Mucosa of descending colon (tissue), 3 donors: ENCODE results near the gene PHLDA1. TPM values are rescaled to one million over a fixed set of nuclear protein-coding genes. Genes with fewer than 3 reads are reported as not detected.

ENCODE experiments used
- ATAC-seq: fragments of 200-7000 bp; cut with Tn5 transposase; one replicate; pipeline ENCODE4 v1.9.1; 2020; ENCODE audit warnings: mild to moderate bottlenecking, moderate library complexity
- DNase-seq, 3 donors: peaks; one replicate each; pipeline ENCODE4 v3.0.0-alpha.2; 2020
- H3K36me3 ChIP-seq: fragments of 200-600 bp; one replicate; pipeline ENCODE4 v1.8.0; 2021; ENCODE audit warnings: low read depth, mild to moderate bottlenecking
- H3K4me1 ChIP-seq: fragments of 200-600 bp; one replicate; pipeline ENCODE4 v1.8.0; 2021; ENCODE audit warnings: low read depth, mild to moderate bottlenecking
- H3K4me3 ChIP-seq: fragments of 200-600 bp; one replicate; pipeline ENCODE4 v1.8.0; 2021; ENCODE audit warnings: mild to moderate bottlenecking
- H3K9me3 ChIP-seq: fragments of 200-600 bp; one replicate; pipeline ENCODE4 v1.8.0; 2021; ENCODE audit warnings: mild to moderate bottlenecking
- CTCF ChIP-seq: fragments of 200-600 bp; IDR thresholded peaks from one replicate; pipeline ENCODE4 v1.8.0; 2022; ENCODE audit warnings: antibody characterized with exemption, mild to moderate bottlenecking
- intact Hi-C, 2 donors: fragments of 100-400 bp; cut with DNase I in 1 of 2; cut with micrococcal nuclease in 1 of 2; formaldehyde crosslinking; loops; one replicate each; pipeline versions ENCODE4 v1.11.0 to v1.11.1; 2022; cut with DNase I, micrococcal nuclease
- total RNA-seq, 3 donors: library from RNA; stranded (reverse); fragmentation: NEBNext Ultra II Directional in 2 of 3; extraction: Animal tissue kit (Norgen Biotek cat#: 25700) in 2 of 3; gene quantifications; one replicate each; pipeline versions ENCODE4 v1.2.1 to v1.2.4, GENCODE V29; 2021 to 2023
- donor health status: DM: no; HTN: no; CAD: no; lungs with moderate emphysema.
- donor health status: DM: no; HTN: no; CAD: no.
- donor health status: DM: no; HTN: yes; CAD: no.

The PHLDA1 gene
- total RNA-seq, 3 donors from 2014 or later, result 2.2 to 8.8 (median 3.5) TPM

DNA sequence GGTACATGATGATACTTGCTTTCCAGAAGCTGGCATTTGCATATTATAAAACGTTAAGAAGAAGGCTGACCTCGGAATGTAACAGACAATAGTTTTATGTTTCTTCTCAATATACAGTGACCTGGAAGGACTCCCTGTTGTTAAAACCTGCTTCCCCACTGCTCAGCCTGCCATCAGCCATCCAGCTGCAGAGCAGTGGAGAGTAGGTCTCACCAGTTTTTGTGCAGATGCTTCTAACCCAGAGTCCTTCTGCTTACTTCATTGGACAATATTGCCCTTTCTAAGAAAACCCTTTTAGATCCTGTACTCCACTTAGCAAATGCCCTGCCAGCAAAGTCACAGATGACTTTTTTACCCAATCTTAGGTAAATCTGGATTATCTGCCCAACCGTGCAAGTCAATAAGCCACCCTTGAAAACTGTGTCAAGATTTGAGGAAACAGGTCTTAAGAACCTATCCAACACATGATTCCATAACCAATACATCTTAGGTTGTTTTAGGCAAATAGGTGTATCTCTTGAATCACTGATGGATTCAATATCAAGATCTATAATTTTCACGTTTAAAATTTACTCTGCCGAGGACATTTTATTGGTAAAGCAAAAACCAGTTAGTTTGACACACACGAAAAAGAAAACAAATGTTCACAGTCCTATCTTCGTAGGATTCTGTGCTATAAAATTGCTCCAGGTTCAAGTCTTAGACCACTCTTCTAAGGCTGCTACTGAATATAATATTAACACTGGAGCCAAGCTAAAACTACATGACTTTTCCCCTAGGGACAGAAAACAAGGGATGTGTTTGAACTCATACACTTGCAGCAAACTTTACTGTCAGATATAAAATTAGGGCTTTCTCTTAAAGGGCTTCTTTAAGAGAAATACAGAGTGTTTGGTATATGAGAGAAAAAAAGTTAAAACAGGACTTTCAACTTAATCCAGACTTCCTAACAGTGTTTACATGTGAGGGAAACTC, 5.7 kb downstream of the PHLDA1 start:
- H3K4me3 ChIP-seq, result no peak overlapping the region
- no peak for ATAC-seq
- H3K36me3 ChIP-seq, result no peaks in the 10 kb centered on the region
- DNase-seq, result no peak
- H3K4me1 ChIP-seq, result no peaks in the 10 kb centered on the region
- intact Hi-C loops, result no loop called here
- no peaks in the 10 kb centered on the region for H3K9me3 ChIP-seq
- no peak for TF ChIP-seq CTCF

DNA sequence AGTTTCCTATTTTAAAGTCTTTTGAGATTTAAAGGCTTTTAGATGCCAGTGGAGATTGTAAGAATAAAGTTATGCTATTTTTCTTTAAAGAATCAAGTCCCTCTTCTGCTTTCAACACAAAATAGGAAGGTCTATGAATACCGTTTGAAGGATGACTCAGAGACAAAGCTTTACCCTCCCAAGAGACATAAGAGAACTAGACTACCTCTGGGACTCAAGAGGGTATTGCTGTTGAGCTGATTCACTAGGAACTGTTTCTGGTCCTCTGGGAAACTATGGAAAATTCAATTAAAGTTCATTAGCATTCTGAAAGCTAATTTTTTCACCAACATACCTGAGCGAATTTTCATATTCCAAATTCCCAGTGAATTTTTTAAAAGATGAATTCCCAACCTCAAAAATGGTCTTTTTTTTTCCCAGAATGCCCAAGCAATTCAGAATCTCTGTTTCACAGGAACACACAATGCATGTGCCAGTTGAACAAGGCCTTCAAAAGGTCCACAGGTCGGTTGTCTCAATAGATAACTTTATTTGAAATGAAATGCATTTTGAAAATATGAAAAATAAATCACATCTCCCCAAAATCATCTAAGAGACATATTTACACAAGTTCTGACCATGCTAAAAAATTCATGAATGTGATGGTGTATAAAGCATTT, 6.5 kb downstream of the PHLDA1 start:
- Histone ChIP-seq H3K36me3 (no peaks in the 10 kb centered on the region), H3K4me3 (no peak overlapping the region), H3K9me3 (no peaks in the 10 kb centered on the region), H3K4me1 (no peaks in the 10 kb centered on the region)
- ATAC-seq, result no peak
- DNase-seq, result no peak
- TF ChIP-seq CTCF, result no peak
- intact Hi-C loops, result no loop called here

GRCh38 chr12:76024102-76024781, 7.3 kb downstream of the PHLDA1 start:
- Histone ChIP-seq H3K4me3 (no peak overlapping the region), H3K9me3 (no peaks in the 10 kb centered on the region), H3K4me1 (no peaks in the 10 kb centered on the region), H3K36me3 (no peaks in the 10 kb centered on the region)
- no peak for TF ChIP-seq CTCF
- intact Hi-C loops, result no loop called here
- ATAC-seq, result no peak
- no peak for DNase-seq

DNA sequence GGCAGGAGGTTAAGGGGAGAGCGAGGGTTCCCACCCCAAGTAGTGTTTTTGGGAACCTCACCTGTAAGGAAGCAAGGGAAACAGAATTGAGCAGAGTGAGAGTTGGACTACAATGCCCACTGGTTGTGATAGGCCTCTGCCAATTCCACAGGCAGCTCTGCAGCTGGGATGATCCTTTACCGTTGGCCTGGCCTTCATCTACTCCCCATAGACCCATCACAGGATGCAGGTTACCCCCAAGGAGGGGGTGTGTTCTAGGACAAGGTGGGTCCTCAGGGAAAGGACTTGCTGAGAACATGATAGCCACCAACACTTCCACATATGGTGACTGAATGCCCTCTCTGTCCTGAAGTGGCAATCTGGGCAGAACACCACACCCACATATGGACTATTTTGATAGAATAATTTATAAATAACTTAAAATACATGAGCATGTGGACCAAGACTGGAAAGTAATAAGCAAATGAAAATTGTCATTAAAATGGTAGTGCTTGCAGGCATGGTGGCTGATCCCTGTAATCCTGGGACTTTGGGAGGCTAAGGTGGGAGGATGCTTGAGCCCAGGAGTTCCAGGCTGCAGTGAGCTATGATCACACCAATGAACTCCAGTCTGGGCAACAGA, 8.4 kb downstream of the PHLDA1 start:
- H3K36me3 ChIP-seq, result no peaks in the 10 kb centered on the region
- intact Hi-C loops, result no loop called here
- DNase-seq (no peak), ATAC-seq (no peak)
- H3K4me3 ChIP-seq, result no peak overlapping the region
- no peak for TF ChIP-seq CTCF
- H3K4me1 ChIP-seq, result no peaks in the 10 kb centered on the region
- no peaks in the 10 kb centered on the region for H3K9me3 ChIP-seq

GRCh38 chr12:76022506-76022905, 9.1 kb downstream of the PHLDA1 start:
- ATAC-seq, result no peak
- no peaks in the 10 kb centered on the region for H3K9me3 ChIP-seq
- intact Hi-C loops, result no loop called here
- H3K4me1 ChIP-seq, result no peaks in the 10 kb centered on the region
- no peak overlapping the region for H3K4me3 ChIP-seq
- no peak for TF ChIP-seq CTCF
- H3K36me3 ChIP-seq, result no peaks in the 10 kb centered on the region
- DNase-seq, result no peak
